IMR-90 (cell line): Measurements from ENCODE around the gene NMRK2. TPM values are rescaled to one million over a fixed set of nuclear protein-coding genes. Genes with fewer than 3 reads are reported as not detected.

Source experiments
- RCOR1 ChIP-seq: IDR thresholded peaks from 2 replicates; pipeline ENCODE4 v1.6.1; 2012; ENCODE audit warnings: mild to moderate bottlenecking, low read length, improper control_type of control experiment; ENCODE audit not compliant: insufficient replicate concordance
- polyA plus RNA-seq, 3 experiments: library from polyadenylated mRNA; depleted of rRNA; stranded (reverse); fragments of >200 nt; gene quantifications; 2 replicates each; pipeline ENCODE4 v1.2.3, GENCODE V29; 2012; ENCODE audit warnings: low replicate concordance in 1 of 3
- total RNA-seq: library from RNA; depleted of rRNA; stranded (reverse); fragments of >200 nt; gene quantifications from 2 replicates; pipeline ENCODE4 v1.2.3, GENCODE V29; 2012
- TF ChIP-seq, protein P1 (sequence below): fragments of 150-350 bp; IDR thresholded peaks from 2 replicates; pipeline ENCODE4 v1.6.1; 2017; ENCODE audit warnings: mild to moderate bottlenecking, antibody characterized with exemption, low read length, low read depth

The NMRK2 gene
- total and polyA plus RNA-seq, 2 of the 4 experiments (the other 2 are of a cell fraction): not detected

DNA sequence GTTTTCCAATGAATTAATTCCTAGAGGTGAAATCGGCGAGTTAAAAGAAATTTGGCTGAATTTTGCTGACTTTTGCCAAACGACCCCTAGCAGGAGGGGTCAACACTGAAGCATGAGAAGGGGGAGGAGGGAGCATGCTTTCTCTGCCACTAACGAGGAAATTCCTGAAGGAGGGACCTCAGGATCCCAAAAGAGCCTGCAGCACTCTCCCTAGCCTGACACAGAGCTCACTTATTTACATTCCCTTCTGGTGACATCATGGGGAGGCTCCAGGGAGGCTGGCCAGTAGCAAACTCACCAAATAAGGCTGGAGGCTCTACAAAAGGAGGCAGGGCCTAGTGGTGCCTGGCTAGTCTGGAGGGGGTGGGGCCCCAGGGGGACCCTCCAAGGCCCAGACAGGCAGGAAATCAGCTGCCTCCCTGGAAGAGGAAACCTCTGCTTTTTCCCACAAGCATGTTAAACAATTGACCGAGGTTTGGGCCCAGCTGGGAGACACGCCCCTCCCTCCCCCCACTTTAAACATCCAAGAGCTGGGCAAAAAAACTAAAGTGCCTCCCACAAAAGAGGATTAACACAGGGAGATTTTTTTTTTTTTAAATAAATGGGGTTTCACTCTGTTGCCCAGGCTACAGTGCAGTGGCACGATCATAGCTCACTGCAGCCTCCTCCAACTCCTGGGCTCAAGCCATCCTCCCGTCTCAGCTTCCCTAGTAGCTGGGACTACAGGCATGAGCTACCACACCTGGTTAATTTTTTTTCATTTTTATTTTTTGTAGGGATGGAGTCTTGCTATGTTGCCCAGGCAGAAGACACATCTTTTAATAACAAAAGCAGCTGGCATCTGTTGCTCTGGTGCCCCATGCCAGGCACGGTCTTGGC lies 35.9 kb downstream of the NMRK2 start (continued):
- peak; percentile 18 for TF ChIP-seq RCOR1
- TF ChIP-seq, protein P1, sequence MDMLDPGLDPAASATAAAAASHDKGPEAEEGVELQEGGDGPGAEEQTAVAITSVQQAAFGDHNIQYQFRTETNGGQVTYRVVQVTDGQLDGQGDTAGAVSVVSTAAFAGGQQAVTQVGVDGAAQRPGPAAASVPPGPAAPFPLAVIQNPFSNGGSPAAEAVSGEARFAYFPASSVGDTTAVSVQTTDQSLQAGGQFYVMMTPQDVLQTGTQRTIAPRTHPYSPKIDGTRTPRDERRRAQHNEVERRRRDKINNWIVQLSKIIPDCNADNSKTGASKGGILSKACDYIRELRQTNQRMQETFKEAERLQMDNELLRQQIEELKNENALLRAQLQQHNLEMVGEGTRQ: 0 out of 2 replicates have a peak, but pooled peaks have one; percentile 6
